HG03354 (cell line): ENCODE measurements around the gene TMTC1.

ENCODE experiments used
- ATAC-seq: cut with Tn5 transposase; IDR thresholded peaks from one replicate; pipeline ENCODE4 v1.9.1; 2021; ENCODE audit warnings: mild to moderate bottlenecking; ENCODE audit not compliant: unreplicated experiment, poor library complexity, severe bottlenecking

Gene TMTC1

DNA sequence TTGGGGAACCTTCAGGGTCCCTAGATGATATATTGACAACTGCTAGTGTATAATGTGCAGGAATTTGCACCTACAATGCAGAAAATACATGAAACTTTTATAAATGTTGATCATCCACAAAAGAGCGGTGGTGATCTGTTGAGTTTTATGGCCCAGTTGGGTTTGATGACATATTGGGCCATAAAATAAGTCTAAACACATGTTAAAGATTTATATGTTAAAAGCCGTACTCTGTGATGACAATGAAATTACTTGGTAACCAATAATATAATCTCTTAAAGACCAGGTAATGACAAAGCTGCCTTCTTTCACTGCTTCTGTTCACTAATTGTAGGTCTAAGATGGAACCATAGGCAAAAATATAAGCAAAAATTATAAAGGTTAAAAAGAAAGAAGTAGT is 61.6 kb downstream of the TMTC1 start:
- ATAC-seq: no peak

DNA sequence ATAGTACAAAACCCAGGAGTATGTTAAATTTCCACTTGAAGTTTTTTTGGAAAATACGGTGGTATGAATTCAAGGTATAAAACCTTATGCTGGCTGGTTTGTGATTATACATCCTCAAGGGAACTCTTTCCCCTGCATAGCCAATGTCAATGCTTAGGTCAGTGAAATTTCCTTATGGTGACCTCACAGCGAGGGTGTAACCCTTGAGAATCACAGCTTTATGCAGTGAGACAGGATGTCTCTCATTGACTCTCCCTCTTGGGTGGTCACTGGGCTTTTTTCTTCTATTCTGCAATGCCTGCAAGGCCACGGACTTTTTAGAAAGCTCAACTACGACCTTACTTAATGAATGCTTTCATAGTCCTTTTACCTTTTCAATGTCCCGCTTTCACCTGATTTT is 64.4 kb downstream of the TMTC1 start:
- no peak for ATAC-seq

DNA sequence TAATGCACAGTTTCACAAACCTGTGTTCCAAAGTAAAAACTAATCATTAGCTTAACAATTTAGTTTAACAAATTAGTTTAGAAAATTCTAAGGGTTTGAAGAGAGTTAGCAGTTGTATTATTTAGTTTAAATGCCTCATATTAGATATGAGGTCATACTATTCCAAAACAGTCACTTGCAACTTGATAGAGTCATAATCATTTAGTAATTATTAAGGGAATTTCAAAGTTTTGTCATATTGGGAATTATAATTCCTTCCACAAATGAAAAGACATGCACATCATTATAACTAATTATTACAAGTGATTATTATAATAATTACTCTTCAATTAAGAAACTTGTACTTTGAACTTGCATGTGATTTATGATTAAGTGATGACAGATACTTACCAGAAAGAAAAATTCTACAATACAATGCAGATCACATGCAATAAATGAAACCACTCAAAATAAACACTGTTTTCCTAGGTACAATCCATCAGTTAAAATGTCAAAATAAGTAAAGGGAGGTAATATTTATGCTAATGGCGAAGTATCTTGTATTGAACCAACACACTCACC is 66.1 kb downstream of the TMTC1 start:
- no peak for ATAC-seq

DNA sequence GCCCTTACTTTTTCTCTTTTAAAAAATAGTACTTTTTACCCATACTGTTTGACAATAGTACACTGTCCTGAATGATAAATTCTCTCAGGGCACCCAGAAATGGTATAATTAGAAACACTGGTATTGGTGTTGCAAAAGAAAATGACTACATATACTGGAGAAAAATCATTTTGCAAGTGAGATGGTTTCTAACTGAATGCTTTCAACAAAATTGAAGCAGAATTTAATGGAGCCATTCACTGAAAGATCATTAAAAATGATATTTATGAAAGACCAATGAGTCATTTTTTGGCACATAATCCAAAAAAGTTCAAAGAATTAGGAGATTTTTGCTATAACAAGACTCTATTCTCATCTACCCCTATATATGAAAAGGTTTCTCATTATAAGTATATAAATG is 68.8 kb downstream of the TMTC1 start:
- ATAC-seq: no peak

DNA sequence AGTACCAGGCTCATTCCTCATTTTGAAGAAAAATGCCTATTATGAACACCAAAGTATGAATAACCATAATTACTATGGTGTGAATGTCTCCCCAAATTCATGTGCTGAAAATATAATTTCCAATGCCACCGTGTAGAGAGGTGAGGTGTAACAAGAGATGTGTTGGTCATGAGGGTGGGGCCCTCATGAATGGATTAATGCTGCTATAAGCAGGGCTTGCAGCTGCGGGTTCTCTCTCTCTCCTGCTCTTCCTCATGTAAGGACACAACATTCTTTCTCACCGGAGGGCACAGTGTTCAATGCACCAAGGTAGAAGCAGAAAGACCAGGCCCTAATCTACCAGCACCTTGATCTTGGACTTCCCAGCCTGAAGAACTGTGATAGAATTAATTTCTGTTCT is 70.0 kb downstream of the TMTC1 start:
- ATAC-seq: no peak

DNA sequence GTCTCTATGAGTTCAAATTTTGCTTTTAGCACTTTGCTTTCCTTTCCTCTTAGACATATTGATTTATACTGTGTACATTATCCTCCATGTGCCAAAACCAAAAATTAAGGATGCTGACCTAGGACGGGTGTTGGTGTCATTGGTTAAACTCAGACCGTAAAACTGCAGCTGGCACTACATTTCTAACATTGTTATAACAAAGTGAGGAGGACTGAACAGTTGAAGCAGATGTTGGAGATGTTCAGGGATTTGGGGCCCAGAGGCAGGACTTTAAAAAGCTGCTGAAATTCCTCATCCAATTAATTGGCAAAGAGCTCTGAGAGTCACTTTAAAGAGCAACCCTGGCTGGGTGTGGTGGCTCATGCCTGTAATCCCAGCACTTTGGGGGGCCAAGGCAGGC is 72.4 kb downstream of the TMTC1 start:
- no peak for ATAC-seq

DNA sequence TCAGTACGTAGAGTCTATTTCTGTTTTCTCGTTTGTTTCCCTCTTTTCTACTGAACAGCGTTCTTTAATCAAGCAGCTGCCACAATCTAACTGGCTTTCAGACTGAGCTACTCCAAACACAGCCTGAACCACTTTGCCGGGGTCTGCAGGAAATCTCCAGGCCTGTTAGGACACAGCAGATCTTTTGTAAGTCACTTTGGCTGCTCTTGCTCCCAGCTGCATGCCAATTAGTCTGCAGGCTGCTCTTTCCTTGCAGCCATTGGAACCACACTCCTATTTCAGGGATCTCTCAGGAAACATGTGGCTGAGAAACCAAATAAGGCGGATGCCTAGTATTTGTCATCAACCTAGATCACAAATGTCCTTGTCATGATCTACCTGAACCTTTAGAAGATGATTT is 73.6 kb downstream of the TMTC1 start:
- ATAC-seq: no peak

DNA sequence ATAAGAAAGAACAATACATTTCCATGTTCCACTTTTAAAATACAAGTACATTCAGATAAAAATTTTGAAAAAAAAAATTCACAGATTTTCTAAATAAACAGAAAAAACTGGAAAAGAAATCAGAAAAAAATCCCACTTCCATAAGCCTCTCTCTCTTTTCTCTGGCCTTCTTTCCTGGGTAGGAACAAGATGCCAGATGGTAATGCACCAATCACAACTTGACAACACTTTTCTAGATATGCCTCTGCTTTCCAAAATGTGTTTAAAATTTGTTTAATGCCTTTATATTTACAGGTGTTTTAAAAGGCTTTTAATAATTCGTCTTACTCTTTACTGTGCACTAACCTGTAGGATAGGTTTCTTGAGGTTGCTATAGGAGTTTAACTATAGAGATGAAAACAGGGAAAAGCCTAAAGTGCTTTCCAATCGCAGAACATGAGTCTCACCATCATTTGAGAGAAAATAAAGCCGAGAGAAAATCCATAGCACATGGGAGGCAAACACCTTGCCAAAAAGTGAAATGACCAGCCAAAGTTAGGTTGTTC is 74.2 kb downstream of the TMTC1 start:
- no peak for ATAC-seq

DNA sequence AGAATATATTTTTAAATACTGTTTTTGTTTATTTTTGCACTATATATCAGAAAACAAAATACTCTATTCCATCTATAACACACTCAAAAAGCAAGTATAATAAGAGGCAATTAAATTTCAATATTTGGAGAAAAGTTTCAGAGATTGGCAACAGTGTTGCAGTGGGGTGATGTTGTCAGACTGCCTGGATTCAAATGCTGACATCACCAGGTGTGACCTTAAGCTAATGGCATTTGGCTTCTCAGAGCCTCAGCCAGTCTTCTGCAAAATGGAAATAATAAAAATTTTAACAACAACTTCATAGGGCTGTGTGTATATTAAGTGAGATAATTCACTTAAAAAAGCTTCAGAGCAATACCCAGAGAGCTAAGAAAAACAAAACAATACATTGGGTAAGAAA is 74.7 kb downstream of the TMTC1 start:
- no peak for ATAC-seq

DNA sequence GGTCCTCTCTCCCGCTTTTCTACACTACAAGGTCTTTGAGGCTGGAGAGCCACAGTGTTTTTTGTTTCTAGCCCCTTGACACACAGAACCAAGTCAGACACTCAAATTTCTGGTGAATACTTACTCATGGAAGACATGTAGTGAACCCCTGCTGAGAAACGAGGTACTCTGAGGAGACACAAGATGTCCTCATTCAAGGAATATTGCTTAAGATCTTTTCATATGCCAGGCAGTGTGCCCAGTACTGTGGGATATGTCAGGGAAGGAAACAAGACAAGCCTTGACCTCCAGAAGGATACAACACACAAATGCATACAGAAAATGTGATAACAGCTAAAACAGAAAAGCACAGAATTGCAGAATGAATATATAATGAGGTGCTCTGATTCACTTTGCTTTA is 75.9 kb downstream of the TMTC1 start:
- no peak for ATAC-seq

DNA sequence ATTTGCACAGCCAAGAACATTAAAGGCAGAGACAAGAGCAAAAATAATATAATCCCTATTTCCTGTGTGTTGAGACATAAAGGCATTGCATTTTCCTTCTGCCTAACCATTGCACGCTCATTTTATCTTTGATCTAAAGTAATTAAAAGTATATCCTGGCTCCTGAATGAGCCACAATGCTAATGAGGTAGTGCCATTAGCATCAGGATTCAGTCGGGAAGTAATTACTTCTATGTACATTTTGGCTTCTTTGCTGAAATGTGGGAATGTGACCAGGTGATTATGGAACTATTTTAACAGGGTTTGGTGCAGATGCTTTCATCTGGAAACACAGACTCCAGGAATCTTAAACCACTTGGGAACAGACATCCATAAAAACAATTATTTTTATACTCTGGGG is 77.4 kb downstream of the TMTC1 start:
- ATAC-seq: no peak

DNA sequence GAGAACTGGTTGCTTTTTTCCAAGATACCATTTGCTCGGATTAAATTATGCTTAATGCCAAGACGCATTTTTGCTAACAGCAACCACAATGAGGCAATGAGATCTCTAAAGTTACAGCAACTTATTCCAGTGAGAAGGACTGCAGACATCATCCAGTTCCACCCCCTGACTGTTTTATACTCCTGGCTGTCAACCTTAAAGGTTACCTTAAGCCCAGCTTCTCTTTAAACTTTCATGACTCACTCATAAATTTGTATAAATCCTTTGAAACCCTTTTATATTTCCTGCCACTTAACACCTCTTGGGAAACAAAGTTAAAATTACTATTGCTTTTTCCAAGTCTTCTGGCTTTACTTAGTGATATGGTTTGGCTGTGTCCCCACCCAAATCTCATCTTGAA is 80.2 kb downstream of the TMTC1 start:
- ATAC-seq: no peak

DNA sequence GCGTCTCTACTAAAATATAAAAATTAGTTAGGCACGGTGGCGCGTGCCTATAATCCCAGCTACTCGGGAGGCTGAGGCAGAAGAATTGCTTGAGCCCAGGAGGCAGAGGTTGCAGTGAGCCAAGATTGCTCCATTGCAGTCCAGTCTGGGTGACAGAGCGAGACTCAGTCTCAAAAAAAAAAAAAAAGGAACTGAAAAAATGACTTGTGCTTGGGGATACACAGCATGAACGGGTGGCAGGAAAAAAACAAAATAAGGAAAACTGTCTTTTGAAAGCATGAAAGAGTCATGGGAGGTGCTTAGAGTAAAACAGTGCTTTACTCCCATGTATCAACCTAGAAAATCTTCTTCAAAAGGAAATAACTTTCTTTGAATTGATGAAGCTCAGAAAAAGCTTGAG is 80.8 kb downstream of the TMTC1 start:
- no peak for ATAC-seq

DNA sequence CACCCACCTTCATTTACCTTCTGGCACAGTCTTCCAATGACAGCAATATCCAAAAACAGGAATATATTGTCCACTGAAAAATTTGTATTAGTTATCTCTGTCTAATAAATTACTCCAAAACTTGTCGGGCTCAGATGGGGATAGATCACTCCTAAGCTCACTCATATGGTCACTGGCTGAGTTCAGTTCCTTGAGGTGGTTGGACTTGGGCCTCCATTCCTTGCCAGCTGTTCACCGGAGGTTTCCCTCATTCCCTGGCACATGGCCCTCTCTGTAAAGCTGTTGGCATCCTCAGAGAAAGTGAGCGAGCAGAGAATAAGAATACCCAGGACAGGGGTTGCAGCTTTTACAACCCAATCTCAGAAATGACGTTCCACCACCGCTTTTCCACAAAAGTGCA is 81.5 kb downstream of the TMTC1 start:
- no peak for ATAC-seq

DNA sequence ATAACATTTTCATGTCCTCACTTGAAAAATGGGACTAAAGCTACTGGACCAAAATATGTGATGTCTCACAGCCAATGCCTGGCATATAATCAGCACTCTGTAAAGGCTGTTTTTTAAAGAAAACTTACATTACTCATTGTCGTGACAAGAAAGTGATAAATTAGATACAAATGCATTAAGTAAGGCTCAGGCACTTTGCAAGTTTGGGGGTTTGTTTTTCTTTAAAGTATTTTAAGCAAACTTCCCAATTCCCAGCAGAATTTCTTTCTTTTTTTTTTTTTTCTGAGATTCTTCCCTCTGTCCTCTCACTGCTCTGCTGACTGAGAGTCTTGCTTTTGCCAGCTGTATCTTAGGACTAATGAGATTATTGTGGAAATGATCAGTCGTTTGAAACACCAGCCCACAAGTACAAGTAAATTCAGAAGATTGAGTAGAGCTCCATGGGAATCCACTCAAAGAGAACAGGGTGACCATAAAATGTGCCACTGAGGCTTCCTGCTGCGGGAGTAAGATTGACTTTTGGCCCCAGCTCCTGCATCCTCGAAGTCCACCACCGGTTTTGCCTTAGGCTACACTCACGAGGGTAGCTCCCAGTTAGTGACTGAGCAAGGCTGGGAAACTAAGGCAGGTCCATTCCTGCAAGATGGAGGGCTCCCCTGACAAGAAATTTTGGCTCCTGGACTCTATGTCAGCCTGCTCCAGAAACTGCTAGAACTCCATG is 82.8 kb downstream of the TMTC1 start:
- ATAC-seq: no peak

DNA sequence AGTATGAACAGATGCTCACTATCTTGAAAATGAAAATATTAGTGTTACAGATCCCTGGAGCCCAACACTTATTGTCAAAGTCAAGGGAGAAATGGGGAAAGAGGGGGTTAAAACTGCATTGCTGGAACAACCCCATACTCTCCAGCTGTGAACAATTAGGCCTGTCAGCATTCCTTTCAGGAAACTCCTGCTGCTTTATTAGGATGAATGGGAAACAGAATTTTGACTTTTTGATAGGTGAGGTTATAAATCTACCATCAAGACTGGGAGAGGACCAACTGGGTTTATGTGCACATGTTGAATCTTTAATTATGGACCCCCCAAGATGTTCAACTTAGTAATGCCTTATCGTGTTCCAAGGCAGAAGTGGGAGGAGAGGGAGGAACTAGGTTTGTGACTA is 85.0 kb downstream of the TMTC1 start:
- no peak for ATAC-seq

DNA sequence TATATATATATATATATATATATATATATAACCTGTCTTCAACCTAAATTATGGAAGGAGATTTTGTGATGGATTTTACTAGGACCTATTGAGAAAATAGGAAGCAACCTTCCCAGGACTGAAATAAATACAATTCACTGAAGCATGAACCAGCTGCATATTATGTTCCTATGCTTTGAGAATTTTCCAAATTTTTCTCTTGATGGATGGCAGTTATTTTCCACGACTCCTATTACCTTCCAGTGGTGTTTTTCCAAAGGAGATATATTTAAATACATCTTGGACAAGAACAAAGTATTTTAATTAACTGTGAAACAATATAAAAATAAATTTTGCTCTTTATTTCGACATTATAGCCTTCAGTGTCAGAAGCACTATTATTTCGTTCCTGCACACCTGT is 87.9 kb downstream of the TMTC1 start:
- no peak for ATAC-seq

DNA sequence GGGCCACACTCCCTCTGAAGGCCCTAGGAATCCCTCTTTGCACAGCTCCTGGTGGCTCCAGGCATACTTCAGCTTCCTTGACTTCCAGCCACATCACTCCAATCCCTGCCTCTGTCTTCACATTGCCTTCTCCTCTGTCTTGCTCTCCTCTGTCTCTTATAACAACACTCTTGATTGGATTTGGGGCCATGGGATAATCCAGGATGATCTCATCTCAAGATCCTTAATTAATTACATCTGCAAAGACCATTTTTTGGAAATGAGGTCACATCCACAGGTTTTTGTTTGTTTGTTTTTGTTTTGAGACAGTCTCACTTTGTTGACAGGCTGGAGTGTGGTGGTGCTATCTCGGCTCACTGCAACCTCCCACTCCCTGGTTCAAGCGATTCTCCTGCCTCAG is 88.7 kb downstream of the TMTC1 start:
- no peak for ATAC-seq

DNA sequence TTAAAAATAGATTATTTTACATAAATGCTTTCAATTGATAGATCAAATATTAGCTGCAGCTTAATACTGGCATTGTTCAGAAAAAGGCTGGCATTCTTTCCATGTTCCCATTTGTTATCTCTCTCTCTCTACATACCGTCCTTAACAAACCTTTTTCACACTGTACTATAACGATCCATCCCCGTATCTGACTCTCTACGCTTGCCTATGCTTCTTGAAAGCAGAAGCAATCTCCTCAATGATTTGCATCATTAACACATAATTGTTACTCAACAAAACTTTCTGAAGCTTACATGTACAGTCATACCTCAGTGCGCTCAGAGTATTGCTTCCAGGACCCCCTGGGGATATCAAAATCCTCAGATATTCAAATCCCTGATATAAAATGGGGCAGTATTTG is 89.7 kb downstream of the TMTC1 start:
- ATAC-seq: no peak

DNA sequence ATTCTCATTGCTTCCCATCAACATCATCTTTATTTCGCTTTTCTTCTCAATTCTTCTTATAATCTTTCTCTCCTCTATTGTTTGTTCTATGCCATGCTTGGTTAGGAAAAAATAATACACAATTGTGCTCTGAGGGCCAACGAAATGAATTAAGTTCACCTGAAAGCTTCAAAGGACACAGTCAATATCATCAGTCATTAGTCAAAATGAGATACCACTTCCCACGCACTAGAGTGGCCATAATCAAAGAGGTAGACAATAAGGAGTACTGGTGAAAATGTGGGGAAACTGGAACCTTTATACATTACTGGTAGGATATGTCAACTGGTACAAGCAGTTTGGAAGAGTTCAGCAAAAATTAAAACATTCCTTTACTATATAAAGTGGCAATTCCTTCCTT is 91.5 kb downstream of the TMTC1 start:
- no peak for ATAC-seq

DNA sequence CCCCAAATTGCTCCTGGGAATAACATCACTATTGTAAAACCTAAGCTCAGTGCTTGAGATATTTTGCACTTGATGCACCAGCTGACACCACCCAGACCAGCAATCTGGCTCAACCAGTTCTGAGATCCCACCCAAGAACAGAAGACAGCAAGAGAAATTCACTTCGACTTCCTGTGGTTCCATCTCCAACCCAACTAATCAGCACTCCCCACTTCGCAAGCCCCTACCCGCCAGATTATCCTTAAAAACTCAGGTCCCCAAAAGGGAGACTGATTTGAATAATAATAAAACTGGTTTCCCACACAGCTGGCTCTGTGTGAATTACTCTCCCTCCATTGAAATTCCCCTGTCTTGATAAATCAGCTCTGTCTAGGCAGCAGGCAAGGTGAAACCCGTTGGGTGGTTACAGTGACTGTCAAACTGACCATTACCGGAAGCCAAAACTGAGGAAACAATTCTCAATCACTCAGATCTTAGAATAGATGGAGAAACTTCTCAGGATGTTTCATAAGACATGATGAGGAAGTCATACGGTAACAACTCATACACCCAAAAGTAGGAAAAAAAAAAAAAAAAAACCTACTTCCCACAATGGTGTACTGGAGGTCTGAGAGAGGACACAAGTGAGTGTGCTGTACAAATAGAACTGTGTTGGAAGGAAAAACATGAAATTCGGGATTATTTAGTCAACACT is 92.4 kb downstream of the TMTC1 start:
- no peak for ATAC-seq
